ENCODE measurements around the gene SPATA3. TPM values are rescaled to one million over a fixed set of nuclear protein-coding genes. Genes with fewer than 3 reads are reported as not detected.

The SPATA3 gene
- total and polyA plus RNA-seq, 2 of the 13 experiments (the other 11 are each of a cell fraction or from before 2014, with no cell fraction given) = not detected

- TF ChIP-seq ZNF674 (CRISPR knock-in tag; IDR thresholded peaks at IDR 0.05; ENCODE audit: low read depth) = no peak
- TF ChIP-seq RARA (CRISPR knock-in tag; IDR thresholded peaks at IDR 0.05) = no peak; the same call in 1 of the 2 replicates
- TF ChIP-seq SOX13 (IDR thresholded peaks at IDR 0.05) = no peak
- no peak for TF ChIP-seq SOX13 (CRISPR knock-in tag; conservative IDR thresholded peaks at IDR 0.05 in 1 of 2, IDR thresholded peaks at IDR 0.05 in 1 of 2)
- TF ChIP-seq GFI1 (CRISPR knock-in tag; IDR thresholded peaks at IDR 0.05; ENCODE audit: borderline replicate concordance) = peak; percentile 72
- TF ChIP-seq ZNF574 (CRISPR knock-in tag; IDR thresholded peaks at IDR 0.05) = 0 out of 2 replicates have a peak, but pooled peaks have one; percentile 21
- peak; percentile 13; the same call in 1 of the 2 replicates for TF ChIP-seq ZMAT3 (CRISPR knock-in tag; conservative IDR thresholded peaks at IDR 0.05)
- no peak for TF ChIP-seq HMGXB4 (CRISPR knock-in tag; IDR thresholded peaks at IDR 0.05; ENCODE audit: borderline replicate concordance in 1 of 2, low read depth in 1 of 2)
- peak; percentile 32; the same call in 1 of the 2 replicates for TF ChIP-seq ZSCAN31 (CRISPR knock-in tag; IDR thresholded peaks at IDR 0.05; ENCODE audit: low read depth)
- TF ChIP-seq ZIK1 (CRISPR knock-in tag; IDR thresholded peaks at IDR 0.05; ENCODE audit: borderline replicate concordance, low read depth) = 0 out of 2 replicates have a peak, but pooled peaks have one; percentile 2
- TF ChIP-seq ZNF749 (CRISPR knock-in tag; IDR thresholded peaks at IDR 0.05; ENCODE audit: borderline replicate concordance) = no peak
- TF ChIP-seq ZNF3 (CRISPR knock-in tag; IDR thresholded peaks at IDR 0.05) = no peak
- no peak for TF ChIP-seq ZFP62 (CRISPR knock-in tag; IDR thresholded peaks at IDR 0.05)
- TF ChIP-seq PAX8 (CRISPR knock-in tag; IDR thresholded peaks at IDR 0.05; ENCODE audit: borderline replicate concordance) = 0 out of 2 replicates have a peak, but pooled peaks have one; percentile 71
- no peak for TF ChIP-seq ZNF775 (CRISPR knock-in tag; IDR thresholded peaks at IDR 0.05; ENCODE audit: borderline replicate concordance)
- TF ChIP-seq ZNF33B (CRISPR knock-in tag; IDR thresholded peaks at IDR 0.05) = 0 out of 2 replicates have a peak, but pooled peaks have one; percentile 5
Measured at GRCh38 chr2:231033147-231034132, 37.5 kb downstream of the SPATA3 start (continued).
